Retinal pigment epithelial cell (primary cell): ENCODE measurements around the gene ASB1.

ENCODE experiments used
- DNase-seq: peaks from one replicate; pipeline ENCODE4 v3.0.0-alpha.2; 2010; ENCODE audit warnings: low read depth
- H3K4me3 ChIP-seq: 2 replicates; pipeline ENCODE4 v1.5.1; 2011; ENCODE audit warnings: mild to moderate bottlenecking, low read length, control low read depth, moderate library complexity
- TF ChIP-seq, protein P1 (sequence below): conservative IDR thresholded peaks from 2 replicates; pipeline ENCODE4 v1.5.1; 2011; ENCODE audit warnings: low read depth, low read length, control low read depth, inconsistent platforms

The ASB1 gene

DNA sequence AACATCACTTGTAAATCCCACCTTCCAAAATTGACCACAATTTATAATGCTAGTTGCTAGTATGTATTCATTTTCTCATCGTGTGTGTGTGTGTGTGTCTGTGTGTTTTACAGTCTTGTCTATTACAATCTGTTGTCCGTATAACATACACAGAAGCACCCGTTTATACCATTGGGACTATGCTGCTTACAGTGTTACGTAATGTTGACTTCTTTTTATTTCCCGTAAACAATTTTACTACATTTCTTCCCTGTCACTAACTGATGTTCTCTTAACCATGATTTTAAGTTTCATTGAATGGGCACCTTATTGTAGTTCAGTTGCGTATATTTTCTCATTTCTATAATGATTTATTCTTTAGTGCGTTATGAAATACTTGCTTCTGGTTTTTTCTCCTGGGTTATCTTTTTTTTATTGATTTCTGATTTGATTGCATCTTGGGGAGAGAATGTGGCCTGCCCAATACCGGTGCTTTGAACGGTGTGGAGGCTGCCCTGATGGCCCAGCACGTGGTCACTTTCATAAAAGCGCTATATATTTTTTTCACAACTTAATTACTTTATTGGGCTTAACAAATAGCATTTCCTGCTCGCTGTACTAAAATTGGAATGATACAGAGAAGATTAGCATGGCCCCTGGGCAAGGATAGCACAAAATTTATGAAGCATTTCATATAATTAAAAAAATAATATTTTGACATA lies 14.5 kb upstream of the ASB1 start:
- H3K4me3 ChIP-seq, result no peak overlapping the region
- DNase-seq, result no peak

DNA sequence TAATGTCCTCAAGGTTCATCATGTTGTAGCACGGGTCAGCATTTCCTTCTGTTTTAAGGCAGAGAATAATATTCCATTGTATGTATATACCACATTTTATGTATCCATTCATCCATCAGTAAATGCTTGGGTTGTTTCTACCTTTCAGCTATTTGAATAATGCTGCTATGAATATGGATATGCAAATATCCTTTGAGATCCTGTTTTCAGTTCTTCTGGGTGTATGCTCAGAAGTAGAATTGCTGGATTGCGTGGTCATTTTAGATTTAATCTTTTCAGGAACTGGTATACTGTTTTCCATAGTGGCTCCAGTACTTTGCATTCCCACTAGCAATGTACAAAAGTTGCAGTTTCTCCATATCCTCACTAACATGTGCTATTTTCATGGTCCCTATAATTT lies 13.4 kb upstream of the ASB1 start:
- DNase-seq, result no peak
- TF ChIP-seq, protein P1, sequence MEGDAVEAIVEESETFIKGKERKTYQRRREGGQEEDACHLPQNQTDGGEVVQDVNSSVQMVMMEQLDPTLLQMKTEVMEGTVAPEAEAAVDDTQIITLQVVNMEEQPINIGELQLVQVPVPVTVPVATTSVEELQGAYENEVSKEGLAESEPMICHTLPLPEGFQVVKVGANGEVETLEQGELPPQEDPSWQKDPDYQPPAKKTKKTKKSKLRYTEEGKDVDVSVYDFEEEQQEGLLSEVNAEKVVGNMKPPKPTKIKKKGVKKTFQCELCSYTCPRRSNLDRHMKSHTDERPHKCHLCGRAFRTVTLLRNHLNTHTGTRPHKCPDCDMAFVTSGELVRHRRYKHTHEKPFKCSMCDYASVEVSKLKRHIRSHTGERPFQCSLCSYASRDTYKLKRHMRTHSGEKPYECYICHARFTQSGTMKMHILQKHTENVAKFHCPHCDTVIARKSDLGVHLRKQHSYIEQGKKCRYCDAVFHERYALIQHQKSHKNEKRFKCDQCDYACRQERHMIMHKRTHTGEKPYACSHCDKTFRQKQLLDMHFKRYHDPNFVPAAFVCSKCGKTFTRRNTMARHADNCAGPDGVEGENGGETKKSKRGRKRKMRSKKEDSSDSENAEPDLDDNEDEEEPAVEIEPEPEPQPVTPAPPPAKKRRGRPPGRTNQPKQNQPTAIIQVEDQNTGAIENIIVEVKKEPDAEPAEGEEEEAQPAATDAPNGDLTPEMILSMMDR, result no peak
- H3K4me3 ChIP-seq, result no peak overlapping the region

More for the DNA sequence above, 14.5 kb upstream of the ASB1 start:
- TF ChIP-seq, protein P1, result no peak

DNA sequence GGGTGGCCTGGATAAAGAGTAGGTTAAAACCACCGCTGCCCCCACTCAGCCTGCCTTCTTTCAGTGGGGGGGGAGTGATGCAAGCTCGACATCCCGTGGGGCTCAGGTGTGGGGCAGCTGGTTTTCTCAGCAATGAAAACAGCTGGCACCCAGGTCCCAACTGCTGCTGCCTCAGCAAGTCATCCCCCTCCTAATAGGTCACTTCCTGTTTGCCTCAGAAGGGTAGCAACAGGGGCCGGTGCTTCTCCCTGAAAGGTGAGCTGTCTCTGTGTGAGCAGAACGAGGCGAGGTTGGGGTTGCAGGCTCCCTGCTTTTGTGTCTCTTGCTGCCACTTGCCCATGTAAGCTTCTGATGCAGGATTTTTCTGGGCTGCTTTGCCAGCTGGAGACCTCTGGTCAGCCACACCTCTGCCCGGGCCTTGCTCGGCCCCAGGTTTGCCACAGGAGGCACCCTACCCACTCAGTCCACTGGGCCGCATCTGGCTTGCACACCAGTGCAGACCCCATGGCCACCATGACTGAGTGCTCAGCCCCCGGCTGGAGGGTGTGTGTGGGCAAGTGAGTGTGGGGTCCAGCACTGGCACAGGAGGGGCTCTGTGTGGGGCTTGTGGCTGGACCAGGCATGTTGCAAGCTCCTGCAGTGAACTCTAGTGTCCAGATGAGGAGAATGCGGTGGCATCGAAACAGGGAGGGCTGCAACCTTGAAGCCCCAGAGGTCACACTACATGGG lies 11.5 kb upstream of the ASB1 start:
- DNase-seq, result no peak
- no peak overlapping the region for H3K4me3 ChIP-seq
- TF ChIP-seq, protein P1, result no peak

DNA sequence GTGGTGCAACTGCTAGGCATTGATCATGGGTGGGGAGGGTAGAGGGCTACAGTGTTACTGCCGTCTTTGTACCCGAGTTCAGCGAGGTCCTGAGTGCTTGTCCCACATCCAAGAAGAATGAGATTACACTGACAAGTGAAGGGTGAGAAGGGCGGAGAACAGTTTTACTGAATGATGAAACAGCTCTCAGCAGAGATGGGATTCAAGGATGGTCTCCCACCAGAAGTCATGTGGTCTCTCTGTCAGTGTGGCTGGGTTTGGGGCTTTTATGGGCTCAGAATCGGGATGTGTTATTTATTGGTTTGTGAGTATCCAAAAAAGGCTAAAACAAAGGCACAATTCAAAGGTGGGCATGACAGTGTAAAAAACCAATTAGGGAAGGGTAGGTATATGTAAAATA lies 10.8 kb upstream of the ASB1 start:
- TF ChIP-seq, protein P1, result no peak
- DNase-seq, result no peak
- H3K4me3 ChIP-seq, result no peak overlapping the region

DNA sequence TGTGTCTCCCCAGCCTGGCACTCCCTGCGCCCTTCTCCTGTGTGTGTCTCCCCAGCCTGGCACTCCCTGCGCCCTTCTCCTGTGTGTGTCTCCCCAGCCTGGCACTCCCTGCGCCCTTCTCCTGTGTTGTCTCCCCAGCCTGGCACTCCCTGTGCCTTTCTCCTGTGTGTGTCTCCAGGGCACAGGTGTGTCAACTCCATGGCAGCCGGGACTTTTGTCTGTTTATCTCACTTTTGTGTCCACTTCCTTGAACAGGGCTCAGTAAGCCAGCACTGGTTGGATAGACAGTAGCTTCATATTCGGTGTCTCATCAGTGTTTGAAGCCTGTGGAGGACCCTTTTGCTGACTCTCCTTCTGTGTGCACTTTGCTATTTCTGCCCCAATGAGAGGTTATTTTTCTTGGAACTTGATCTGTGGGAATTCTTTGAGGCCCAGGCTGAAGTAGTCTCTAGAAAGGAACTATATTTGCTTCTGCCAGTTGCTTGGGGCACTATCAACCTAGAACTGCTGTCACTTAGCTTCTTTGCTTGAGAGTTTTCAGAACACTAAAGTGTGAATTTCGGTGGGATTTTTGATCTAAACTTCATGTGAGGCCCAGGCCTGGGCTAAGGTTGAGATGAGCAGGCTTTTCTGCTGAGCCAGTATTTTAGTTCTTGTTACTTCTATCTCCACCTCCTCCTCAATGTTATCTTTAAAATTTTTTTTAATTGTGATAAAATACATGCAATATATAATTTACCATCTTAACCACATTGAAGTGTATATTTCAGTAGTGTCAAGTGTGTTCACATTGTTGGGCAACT lies 8.3 kb upstream of the ASB1 start:
- DNase-seq, result no peak
- H3K4me3 ChIP-seq, result no peak overlapping the region

DNA sequence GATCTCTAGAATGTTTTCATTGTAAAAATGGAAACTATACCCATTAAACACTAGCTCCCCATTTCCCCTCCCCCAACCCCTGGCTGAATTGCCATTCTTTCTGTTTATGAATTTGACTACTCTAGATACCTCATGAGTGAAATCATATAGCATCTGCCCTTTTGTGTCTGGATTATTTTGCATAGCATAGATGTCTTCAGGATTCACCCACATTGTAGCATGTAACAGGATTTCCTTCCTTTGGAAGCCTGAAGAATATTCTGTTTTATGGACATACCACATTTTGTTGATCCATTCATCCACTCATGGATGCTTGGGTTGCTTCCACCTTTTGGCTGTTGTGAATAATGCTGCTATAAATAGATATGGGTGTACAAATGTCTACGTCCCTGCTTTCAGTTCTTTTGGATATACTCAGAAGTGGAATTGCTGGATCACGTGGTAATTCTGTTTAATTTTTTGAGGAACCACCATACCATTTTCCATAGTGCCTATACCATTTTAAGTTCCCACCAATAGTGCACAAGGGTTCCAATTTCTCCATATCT lies 7.7 kb upstream of the ASB1 start:
- H3K4me3 ChIP-seq, result no peak overlapping the region
- TF ChIP-seq, protein P1, result no peak
- DNase-seq, result no peak

More for the DNA sequence above, 8.3 kb upstream of the ASB1 start:
- TF ChIP-seq, protein P1, result no peak
